ENCODE data around the gene RARS1.
"Not testable (repeated sequence)": the region's sequence is repeated elsewhere in the genome, so short reads cannot be mapped to it uniquely, and the experiment has no call there.

Gene RARS1

GRCh38 chr5:168480601-168481000 lies 5.7 kb upstream of the RARS1 start:
- in situ Hi-C loops (cut with MboI; ENCODE audit: low sequenced_read_pairs), result no loop called here

DNA sequence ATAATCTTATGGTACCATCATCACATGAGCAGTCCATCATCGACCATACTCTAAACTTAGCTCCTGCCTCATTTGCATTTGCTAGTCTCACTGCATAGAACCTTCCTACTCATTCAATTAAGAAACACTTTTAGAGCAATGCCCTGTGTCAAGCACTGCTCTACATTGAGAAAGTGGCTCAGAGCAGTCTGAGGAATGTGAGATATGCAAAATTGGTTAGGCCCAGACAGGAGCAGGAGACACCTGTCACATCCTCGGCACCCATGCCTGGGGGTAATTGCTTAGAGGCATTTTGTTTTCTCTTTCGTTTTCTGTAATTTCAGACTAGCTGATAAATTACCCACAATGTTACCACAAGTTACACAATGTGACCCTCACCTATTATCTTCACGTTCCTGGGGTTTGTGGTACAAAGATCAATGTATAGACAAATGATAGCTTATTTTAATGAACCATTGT lies 4.9 kb upstream of the RARS1 start:
- in situ Hi-C loops (cut with MboI; ENCODE audit: low sequenced_read_pairs), result no loop called here

GRCh38 chr5:168482361-168482760 lies 3.9 kb upstream of the RARS1 start:
- in situ Hi-C loops (cut with MboI; ENCODE audit: low sequenced_read_pairs), result no loop called here

- in situ Hi-C loops (cut with MboI; ENCODE audit: low sequenced_read_pairs), result no loop called here
These were observed 2.8 kb downstream of the RARS1 start for GRCh38 chr5:168489059-168489458.

GRCh38 chr5:168494057-168494555 lies 7.8 kb downstream of the RARS1 start:
- in situ Hi-C loops (cut with MboI; ENCODE audit: low sequenced_read_pairs), result no loop called here

DNA sequence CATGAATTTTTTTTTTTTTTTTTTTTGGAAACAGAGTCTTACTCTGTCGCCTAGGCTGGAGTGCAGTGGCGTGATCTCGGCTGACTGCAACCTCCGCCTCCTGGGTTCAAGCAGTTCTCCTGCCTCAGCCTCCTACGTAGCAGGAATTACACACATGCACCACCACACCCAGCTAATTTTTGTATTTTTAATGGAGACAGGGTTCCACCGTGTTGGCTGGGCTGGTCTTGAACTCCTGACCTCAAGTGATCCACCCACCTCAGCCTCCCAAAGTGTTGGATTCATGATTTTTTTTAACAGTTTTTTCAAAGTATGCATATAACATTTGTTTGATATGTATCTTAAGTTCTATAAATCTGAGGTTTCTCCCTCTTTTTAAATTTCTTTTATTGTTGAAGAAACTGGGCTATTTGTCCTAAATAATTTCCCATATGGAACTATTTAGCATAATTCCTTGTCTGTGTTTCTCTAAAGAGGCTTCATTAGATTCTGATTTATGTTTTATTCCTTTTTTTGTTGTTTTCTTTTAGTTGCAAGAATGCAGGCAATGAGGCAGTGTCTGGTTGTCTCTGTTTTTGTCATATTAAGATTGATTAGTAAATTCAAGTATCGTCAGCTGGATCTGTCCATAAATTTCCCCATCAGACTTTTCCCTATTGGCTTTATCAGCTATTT lies 16.4 kb downstream of the RARS1 start:
- in situ Hi-C loops (cut with MboI; ENCODE audit: low sequenced_read_pairs), result no loop called here

DNA sequence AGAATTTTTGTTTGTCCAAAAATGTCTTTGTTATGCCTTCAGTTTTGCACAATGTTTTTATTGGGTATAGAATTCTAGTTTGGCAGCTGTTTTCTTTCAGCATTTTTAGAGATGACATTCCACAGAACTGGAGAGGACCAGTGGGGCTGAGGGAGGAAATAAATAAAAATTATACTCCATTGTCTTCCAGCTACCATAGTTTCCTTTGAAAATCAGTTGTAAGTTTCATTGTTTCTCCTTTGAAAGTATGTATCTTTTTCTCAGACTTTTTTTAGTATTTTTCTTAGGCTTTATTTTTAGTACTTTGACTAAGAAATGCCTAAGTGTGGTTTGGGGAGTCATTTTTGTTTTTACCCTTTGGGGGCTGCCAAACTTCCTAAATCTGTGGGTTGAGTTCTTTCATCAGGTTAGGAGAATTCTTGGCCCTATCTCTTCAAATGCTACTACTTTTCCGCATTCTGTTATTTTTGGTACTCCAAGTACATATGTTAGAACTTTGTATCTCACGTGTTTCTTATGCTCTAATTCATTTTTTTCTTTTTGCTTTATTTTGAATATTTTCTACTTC lies 27.7 kb downstream of the RARS1 start:
- in situ Hi-C loops (cut with MboI; ENCODE audit: low sequenced_read_pairs), result no loop called here

DNA sequence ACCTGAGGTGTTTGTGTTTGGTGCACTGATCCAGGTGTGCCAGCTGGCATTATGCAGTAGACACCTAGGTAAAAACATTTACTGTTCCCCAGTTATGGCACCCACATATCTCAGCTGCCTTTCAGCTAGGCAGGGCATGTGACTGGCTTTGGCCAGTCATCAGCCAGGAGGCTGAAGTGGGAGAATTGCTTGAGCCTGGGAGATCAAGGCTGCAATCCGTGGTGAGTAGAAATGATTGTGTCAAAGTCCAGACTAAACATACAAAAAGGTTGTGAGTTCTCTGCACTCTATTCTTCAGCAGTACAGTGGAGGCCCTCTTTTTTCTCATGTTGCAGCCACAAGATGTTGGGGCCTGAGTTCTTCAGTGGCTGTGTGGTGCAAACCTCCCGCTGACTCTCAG lies 39.6 kb downstream of the RARS1 start:
- in situ Hi-C loops (cut with MboI; ENCODE audit: low sequenced_read_pairs), result no loop called here

DNA sequence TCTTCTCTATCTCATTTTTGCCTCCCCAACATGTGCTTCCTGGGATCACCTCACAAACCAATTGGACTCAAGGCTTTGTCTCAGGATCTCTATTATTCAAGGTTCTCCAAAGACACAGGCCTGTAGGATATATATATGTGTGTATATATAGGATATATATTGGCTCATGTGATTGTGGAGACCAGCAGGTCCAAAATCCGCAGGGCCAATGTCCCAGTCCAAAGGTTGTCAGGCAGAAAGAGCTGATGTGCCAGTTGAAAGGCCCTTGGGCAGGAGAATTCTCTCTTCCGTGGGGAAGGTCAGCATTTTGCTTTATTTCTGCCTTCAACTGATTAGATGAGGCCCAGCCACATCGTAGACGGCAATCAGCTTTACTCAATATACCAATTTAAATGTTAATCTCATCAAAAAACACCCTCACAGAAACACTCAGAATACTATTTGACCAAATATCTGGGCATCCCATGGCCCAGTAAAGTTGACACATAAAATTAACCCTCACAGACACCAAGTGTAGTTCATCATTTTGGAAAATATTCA lies 41.6 kb downstream of the RARS1 start:
- in situ Hi-C loops (cut with MboI; ENCODE audit: low sequenced_read_pairs), result no loop called here

- in situ Hi-C loops (cut with MboI; ENCODE audit: low sequenced_read_pairs), result no loop called here
These were observed 42.5 kb downstream of the RARS1 start, which contains the start of gene FBLL1 for GRCh38 chr5:168528521-168529373. FBLL1 (plus strand) TSS chr5:168529305; CDS start chr5:168529505, 200 bp downstream.

DNA sequence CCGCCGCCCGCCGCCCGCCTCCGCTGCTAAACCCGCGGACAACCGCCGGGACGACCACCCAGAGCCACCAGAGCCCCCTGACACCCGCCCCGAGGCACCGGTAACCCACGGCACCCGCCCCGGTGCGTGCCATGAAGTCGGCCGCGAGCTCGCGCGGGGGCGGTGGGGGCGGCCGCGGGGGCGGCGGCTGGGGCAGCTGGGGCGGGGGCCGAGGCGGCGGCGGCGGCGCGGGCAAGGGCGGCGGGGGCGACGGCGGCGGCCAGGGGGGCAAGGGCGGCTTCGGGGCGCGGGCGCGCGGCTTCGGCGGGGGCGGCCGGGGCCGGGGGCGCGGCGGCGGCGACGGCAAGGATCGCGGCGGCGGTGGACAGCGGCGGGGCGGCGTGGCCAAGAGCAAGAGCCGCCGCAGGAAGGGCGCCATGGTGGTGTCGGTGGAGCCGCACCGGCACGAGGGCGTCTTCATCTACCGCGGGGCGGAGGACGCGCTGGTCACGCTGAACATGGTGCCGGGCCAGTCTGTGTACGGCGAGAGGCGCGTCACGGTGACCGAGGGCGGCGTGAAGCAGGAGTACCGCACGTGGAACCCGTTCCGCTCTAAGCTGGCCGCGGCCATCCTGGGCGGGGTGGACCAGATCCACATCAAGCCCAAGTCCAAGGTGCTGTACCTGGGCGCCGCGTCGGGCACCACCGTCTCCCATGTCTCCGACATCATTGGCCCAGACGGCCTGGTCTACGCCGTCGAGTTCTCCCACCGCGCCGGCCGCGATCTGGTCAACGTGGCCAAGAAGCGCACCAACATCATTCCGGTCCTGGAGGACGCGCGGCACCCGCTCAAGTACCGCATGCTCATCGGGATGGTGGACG lies 43.3 kb downstream of the RARS1 start:
- in situ Hi-C loops (cut with MboI; ENCODE audit: low sequenced_read_pairs), result no loop called here

GRCh38 chr5:168530621-168531150 lies 44.4 kb downstream of the RARS1 start:
- in situ Hi-C loops (cut with MboI; ENCODE audit: low sequenced_read_pairs), result no loop called here

DNA sequence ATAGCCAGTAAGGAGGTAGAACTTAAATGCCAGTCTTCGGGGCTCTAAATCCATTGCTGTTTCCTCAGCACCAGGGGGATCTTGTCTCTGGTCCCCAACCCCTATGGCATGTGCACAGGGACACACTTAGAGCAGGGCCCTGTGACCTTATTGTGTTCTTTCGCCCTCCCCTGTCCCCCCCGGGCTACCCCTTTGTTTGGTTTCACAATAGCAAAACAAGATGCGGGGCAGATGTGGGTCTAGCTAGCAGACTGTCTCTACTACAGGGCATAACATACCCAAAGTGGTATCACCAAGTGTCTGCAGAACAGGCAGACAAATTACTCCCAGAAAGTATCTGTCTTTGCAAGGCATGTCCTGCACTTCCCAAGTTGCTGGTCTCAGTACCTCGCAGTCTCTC lies 44.9 kb downstream of the RARS1 start:
- in situ Hi-C loops (cut with MboI; ENCODE audit: low sequenced_read_pairs), result no loop called here

- in situ Hi-C loops (cut with MboI; ENCODE audit: low sequenced_read_pairs), result no loop called here
These were observed 46.0 kb downstream of the RARS1 start for GRCh38 chr5:168531987-168532864.

DNA sequence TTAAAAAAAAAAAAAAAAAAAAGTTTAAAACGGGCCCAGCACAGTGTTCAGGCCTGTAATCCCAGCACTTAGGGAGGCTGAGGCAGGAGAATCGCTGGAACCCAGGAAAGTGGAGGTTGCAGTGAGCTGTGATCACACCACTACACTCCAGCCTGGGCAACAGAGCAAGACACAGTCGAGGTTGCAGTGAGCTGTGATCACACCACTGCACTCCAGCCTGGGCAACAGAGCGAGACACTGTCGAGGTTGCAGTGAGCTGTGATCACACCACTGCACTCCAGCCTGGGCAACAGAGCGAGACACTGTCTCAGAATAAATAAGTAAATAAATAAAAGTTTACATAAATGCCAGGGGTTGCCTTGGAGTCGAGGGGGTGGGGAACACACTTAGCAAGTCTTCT lies 48.1 kb downstream of the RARS1 start:
- in situ Hi-C loops (cut with MboI; ENCODE audit: low sequenced_read_pairs), result not testable (repeated sequence)

GRCh38 chr5:168537176-168537575 lies 50.9 kb downstream of the RARS1 start:
- in situ Hi-C loops (cut with MboI; ENCODE audit: low sequenced_read_pairs), result no loop called here

GRCh38 chr5:168549554-168549953 lies 63.3 kb downstream of the RARS1 start:
- in situ Hi-C loops (cut with MboI; ENCODE audit: low sequenced_read_pairs), result no loop called here

DNA sequence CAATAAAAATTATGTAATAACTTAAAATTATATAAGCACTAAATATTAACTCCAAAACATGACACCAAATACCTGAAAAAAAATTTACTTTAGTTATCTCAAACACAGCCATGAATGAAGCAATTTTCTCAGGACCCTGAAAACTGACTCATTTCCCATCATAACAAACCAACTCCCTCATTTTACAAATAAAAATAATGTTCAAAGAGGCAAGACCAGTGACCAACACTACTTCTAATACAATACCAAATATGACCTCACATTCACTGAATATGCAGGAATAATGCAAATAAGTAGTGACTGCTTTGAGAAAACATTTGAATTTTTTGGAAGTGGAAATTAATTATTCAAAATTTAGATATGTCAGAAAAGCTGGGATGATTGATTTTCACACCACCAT lies 64.4 kb downstream of the RARS1 start:
- in situ Hi-C loops (cut with MboI; ENCODE audit: low sequenced_read_pairs), result no loop called here

GRCh38 chr5:168552146-168552545 lies 65.9 kb downstream of the RARS1 start:
- in situ Hi-C loops (cut with MboI; ENCODE audit: low sequenced_read_pairs), result no loop called here

Measured in HL-60/S4 treated with retinoic acid at 250 ng/mL for 4 days and 3 days (cell line).